Peyer's patch (tissue), 4 donors: ENCODE measurements around the gene GAS6. TPM values are rescaled to one million over a fixed set of nuclear protein-coding genes. Genes with fewer than 3 reads are reported as not detected.

Experiments used
- DNase-seq, 3 donors: peaks; one replicate each; pipeline ENCODE4 v3.0.0-alpha.2; 2017 to 2019
- H3K27ac ChIP-seq, 4 donors: fragments of 200-600 bp; sonication (generic); one replicate each; pipeline ENCODE4 v1.5.1; 2016 to 2019
- H3K27me3 ChIP-seq, 2 donors: fragments of 200-600 bp; sonication (generic); one replicate each; pipeline ENCODE4 v1.5.1; 2019
- H3K36me3 ChIP-seq, 3 donors: fragments of 200-600 bp; sonication (generic); one replicate each; pipeline ENCODE4 v1.5.1; 2016 to 2019
- H3K4me1 ChIP-seq, 4 donors: fragments of 200-600 bp; sonication (generic); one replicate each; pipeline ENCODE4 v1.5.1; 2016 to 2019
- H3K4me3 ChIP-seq, 4 donors: fragments of 200-600 bp; sonication (generic); 1 replicate in 3 of 4; 2 replicates in 1 of 4; pipeline ENCODE4 v1.5.1; 2016 to 2019; ENCODE audit warnings: mild to moderate bottlenecking in 1 of 4
- H3K9me3 ChIP-seq, 4 donors: fragments of 200-600 bp; sonication (generic); one replicate each; pipeline ENCODE4 v1.5.1; 2016 to 2019; ENCODE audit warnings: mild to moderate bottlenecking in 1 of 4
- POLR2A ChIP-seq, 2 donors: fragments of 450-650 bp; IDR thresholded peaks; one replicate each; pipeline ENCODE4 v1.5.1; 2017; ENCODE audit warnings: antibody characterized with exemption in 2 of 2, mild to moderate bottlenecking in 2 of 2, moderate library complexity in 2 of 2
- total RNA-seq, 4 donors: library from RNA; depleted of rRNA; stranded (reverse); fragments of >200 nt; gene quantifications; one replicate each; pipeline ENCODE4 v1.1.0, GENCODE V29; 2016
- TF ChIP-seq, protein P1 (sequence below), 6 experiments: fragments of 450-650 bp in 4 of 6; fragments of 200-600 bp in 2 of 6; sonication (generic) in 1 of 6; IDR thresholded peaks; one replicate each; pipeline ENCODE4 v1.5.1; 2017 to 2019; ENCODE audit warnings: antibody characterized with exemption in 6 of 6, mild to moderate bottlenecking in 3 of 6, moderate library complexity in 1 of 6

The GAS6 gene
- total RNA-seq, 4 donors from 2014 or later = 132 to 226 (median 154) TPM

- peaks cover 0 to 40% (median 0%) of the 10 kb centered on the region in 3 donors for H3K36me3 ChIP-seq
- no peak overlapping the region for H3K4me3 ChIP-seq
- H3K4me1 ChIP-seq = peaks cover 0 to 38% (median 0%) of the 10 kb centered on the region in 4 donors
- DNase-seq = no peak
- no peaks in the 10 kb centered on the region for H3K27me3 ChIP-seq
- no peak for TF ChIP-seq POLR2A (IDR thresholded peaks at IDR 0.05)
- TF ChIP-seq, protein P1, sequence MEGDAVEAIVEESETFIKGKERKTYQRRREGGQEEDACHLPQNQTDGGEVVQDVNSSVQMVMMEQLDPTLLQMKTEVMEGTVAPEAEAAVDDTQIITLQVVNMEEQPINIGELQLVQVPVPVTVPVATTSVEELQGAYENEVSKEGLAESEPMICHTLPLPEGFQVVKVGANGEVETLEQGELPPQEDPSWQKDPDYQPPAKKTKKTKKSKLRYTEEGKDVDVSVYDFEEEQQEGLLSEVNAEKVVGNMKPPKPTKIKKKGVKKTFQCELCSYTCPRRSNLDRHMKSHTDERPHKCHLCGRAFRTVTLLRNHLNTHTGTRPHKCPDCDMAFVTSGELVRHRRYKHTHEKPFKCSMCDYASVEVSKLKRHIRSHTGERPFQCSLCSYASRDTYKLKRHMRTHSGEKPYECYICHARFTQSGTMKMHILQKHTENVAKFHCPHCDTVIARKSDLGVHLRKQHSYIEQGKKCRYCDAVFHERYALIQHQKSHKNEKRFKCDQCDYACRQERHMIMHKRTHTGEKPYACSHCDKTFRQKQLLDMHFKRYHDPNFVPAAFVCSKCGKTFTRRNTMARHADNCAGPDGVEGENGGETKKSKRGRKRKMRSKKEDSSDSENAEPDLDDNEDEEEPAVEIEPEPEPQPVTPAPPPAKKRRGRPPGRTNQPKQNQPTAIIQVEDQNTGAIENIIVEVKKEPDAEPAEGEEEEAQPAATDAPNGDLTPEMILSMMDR (IDR thresholded peaks at IDR 0.05) = no peak
- no peaks in the 10 kb centered on the region for H3K9me3 ChIP-seq
- peak overlapping the region; percentile 26 to 78 (median 46) for H3K27ac ChIP-seq
Measured at GRCh38 chr13:113819731-113820715, 43.9 kb downstream of the GAS6 start.

DNA sequence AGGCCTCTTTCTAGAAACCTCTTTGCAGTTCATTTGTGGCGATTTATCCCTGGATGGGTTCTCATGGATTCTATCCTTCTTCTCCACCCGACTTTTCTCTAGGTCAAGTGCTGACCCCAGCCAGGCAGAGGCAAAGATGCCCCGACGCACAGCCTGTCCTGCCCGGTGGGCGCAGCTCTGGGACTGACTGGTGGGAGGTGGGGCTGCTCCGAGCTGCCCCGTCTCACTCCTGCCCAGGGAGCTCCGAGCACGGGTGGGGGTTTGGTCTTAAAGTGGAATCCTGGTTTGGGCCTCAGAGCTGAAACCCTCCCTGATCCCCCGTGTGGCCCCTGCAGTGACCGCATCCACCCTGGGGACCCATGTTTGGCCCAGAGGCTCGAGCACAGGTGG is 44.5 kb downstream of the GAS6 start:
- Histone ChIP-seq H3K4me1 (peaks cover 0 to 38% (median 0%) of the 10 kb centered on the region in 4 donors), H3K9me3 (no peaks in the 10 kb centered on the region), H3K4me3 (no peak overlapping the region), H3K36me3 (peaks cover 0 to 38% (median 0%) of the 10 kb centered on the region in 3 donors), H3K27ac (no peak overlapping the region), H3K27me3 (no peaks in the 10 kb centered on the region)
- TF ChIP-seq, protein P1 (IDR thresholded peaks at IDR 0.05) = no peak
- no peak for TF ChIP-seq POLR2A (IDR thresholded peaks at IDR 0.05)
- DNase-seq = no peak

DNA sequence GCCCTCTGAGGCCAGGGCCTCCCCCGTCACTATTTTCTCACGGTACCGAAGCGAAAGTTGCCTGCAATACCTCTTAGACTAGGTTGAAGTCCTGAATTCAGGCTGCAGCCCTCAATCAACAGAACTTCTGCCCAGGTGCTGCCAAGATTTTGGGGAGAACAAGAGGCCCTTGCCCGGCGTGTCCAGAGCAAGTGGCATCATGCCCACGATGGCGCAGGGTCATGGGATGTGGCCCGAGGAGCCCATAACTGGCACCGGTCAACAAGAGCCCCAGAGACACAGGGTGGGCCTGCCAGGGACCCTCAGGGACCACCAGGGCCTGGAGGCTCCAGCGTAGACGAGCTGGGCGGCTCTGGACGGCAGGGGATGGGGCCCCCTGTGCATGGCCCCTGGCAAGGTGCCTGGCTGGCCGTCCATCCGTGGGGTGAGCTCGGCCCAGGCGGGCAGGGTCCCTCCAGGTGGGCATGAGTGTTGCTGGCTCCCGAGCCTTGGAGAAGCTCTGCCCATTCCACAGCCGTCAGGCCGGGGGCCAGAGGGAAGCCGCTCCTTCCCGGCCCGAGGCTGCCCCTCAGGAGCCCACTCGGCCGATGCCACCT is 45.1 kb downstream of the GAS6 start:
- TF ChIP-seq, protein P1 (IDR thresholded peaks at IDR 0.05) = no peak
- TF ChIP-seq POLR2A (IDR thresholded peaks at IDR 0.05) = no peak
- no peak overlapping the region for H3K27ac ChIP-seq
- H3K4me1 ChIP-seq = peaks cover 0 to 38% (median 0%) of the 10 kb centered on the region in 4 donors

DNA sequence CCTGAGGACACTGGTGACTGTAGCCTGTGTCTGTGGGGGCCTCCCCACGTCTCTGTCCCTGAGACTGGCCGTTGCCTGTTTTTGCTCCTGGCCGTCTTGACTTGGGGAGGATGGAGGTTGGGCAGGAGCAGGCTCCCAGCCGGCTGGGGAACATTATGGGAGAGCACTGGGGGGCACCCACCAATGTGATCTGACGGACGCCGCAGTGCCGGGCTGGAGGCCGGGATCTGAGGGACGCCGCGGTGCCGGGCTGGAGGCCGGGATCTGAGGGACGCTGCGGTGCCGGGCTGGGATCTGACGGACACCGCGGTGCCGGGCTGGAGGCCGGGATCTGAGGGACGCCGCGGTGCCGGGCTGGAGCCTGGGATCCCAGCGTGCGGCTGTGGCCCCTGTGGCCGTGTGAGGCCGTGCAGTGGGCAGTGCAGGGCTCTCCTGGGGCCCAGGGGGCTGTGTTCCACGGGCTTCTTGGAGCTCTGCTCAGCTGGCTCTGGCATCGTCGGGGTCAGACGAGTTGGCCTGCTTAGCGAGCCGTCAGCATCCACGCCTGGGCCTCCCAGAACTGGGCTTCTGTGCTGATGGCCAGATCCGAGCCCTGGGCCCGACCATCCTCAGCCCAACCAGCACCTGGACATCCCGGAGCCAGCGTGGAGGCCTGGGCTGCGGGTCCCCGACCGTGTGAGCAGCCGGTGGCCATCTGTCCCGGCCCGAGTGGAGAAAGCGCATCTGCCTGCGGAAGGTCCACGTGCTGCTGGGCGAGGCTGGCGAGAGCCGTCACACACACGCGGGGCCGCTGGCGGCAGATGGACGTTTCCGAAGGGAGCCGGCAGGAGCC is 45.8 kb downstream of the GAS6 start:
- peaks cover 0 to 38% (median 0%) of the 10 kb centered on the region in 4 donors for H3K4me1 ChIP-seq
- no peaks in the 10 kb centered on the region for H3K9me3 ChIP-seq
- H3K4me3 ChIP-seq = no peak overlapping the region
- DNase-seq = no peak
- peaks cover 0 to 28% (median 0%) of the 10 kb centered on the region in 3 donors for H3K36me3 ChIP-seq
- peak overlapping the region in 1 of 4 donors; percentile 18 for H3K27ac ChIP-seq
- no peaks in the 10 kb centered on the region for H3K27me3 ChIP-seq
- TF ChIP-seq, protein P1 (IDR thresholded peaks at IDR 0.05) = no peak
- no peak for TF ChIP-seq POLR2A (IDR thresholded peaks at IDR 0.05)

More for the DNA sequence above, 45.1 kb downstream of the GAS6 start:
- no peak for DNase-seq
- Histone ChIP-seq H3K9me3 (no peaks in the 10 kb centered on the region), H3K36me3 (peaks cover 0 to 35% (median 0%) of the 10 kb centered on the region in 3 donors), H3K4me3 (no peak overlapping the region), H3K27me3 (no peaks in the 10 kb centered on the region)
